ENCODE data around the gene MATCAP1. TPM values are rescaled to one million over a fixed set of nuclear protein-coding genes. Genes with fewer than 3 reads are reported as not detected.

MATCAP1 gene
- total and polyA plus RNA-seq, 2 of the 13 experiments (the other 11 are each of a cell fraction or from before 2014, with no cell fraction given) = 11.2 to 24.5 TPM

DNA sequence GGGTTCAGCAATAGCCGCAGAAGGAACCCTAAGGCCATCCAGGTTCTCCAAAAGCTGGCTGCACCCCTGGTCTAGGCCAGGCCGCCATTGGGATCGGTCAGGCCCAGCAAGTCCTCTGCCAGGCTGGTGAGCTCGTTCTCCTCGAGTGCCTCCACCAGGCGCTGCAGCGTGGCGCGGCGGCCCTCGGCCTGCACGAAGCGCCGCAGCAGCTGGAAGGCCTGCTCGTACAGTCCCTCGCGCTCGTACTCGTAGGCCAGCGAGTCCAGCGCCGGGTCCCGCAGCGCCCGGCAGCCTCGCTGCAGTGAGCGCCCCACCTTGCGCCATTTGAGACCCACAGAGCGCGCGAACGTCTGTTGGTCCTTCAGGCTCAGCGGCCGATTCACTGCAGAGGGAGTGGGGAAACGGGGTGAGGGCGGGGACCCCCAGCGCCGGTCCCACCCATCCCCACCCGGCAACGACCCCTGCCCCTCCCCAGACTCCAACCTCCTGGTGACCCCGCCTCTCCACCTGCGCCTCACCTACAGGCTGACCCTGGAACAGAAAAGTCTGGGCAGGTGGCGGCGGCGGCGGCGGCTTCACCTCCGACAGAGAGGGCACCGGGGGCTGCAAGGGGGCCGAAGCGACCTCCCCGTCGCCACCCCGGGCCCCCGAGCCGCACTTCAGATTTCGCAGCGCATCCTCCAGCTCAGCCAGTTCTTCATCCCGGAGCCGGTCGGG lies 29.0 kb downstream of the MATCAP1 start (continued):
- TF ChIP-seq, protein P1, sequence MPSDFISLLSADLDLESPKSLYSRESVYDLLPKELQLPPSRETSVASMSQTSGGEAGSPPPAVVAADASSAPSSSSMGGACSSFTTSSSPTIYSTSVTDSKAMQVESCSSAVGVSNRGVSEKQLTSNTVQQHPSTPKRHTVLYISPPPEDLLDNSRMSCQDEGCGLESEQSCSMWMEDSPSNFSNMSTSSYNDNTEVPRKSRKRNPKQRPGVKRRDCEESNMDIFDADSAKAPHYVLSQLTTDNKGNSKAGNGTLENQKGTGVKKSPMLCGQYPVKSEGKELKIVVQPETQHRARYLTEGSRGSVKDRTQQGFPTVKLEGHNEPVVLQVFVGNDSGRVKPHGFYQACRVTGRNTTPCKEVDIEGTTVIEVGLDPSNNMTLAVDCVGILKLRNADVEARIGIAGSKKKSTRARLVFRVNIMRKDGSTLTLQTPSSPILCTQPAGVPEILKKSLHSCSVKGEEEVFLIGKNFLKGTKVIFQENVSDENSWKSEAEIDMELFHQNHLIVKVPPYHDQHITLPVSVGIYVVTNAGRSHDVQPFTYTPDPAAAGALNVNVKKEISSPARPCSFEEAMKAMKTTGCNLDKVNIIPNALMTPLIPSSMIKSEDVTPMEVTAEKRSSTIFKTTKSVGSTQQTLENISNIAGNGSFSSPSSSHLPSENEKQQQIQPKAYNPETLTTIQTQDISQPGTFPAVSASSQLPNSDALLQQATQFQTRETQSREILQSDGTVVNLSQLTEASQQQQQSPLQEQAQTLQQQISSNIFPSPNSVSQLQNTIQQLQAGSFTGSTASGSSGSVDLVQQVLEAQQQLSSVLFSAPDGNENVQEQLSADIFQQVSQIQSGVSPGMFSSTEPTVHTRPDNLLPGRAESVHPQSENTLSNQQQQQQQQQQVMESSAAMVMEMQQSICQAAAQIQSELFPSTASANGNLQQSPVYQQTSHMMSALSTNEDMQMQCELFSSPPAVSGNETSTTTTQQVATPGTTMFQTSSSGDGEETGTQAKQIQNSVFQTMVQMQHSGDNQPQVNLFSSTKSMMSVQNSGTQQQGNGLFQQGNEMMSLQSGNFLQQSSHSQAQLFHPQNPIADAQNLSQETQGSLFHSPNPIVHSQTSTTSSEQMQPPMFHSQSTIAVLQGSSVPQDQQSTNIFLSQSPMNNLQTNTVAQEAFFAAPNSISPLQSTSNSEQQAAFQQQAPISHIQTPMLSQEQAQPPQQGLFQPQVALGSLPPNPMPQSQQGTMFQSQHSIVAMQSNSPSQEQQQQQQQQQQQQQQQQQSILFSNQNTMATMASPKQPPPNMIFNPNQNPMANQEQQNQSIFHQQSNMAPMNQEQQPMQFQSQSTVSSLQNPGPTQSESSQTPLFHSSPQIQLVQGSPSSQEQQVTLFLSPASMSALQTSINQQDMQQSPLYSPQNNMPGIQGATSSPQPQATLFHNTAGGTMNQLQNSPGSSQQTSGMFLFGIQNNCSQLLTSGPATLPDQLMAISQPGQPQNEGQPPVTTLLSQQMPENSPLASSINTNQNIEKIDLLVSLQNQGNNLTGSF (CRISPR knock-in tag; IDR thresholded peaks at IDR 0.05) = no peak
- TF ChIP-seq, protein P2, sequence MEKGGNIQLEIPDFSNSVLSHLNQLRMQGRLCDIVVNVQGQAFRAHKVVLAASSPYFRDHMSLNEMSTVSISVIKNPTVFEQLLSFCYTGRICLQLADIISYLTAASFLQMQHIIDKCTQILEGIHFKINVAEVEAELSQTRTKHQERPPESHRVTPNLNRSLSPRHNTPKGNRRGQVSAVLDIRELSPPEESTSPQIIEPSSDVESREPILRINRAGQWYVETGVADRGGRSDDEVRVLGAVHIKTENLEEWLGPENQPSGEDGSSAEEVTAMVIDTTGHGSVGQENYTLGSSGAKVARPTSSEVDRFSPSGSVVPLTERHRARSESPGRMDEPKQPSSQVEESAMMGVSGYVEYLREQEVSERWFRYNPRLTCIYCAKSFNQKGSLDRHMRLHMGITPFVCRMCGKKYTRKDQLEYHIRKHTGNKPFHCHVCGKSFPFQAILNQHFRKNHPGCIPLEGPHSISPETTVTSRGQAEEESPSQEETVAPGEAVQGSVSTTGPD (CRISPR knock-in tag; IDR thresholded peaks at IDR 0.05) = no peak
- TF ChIP-seq, protein P3, sequence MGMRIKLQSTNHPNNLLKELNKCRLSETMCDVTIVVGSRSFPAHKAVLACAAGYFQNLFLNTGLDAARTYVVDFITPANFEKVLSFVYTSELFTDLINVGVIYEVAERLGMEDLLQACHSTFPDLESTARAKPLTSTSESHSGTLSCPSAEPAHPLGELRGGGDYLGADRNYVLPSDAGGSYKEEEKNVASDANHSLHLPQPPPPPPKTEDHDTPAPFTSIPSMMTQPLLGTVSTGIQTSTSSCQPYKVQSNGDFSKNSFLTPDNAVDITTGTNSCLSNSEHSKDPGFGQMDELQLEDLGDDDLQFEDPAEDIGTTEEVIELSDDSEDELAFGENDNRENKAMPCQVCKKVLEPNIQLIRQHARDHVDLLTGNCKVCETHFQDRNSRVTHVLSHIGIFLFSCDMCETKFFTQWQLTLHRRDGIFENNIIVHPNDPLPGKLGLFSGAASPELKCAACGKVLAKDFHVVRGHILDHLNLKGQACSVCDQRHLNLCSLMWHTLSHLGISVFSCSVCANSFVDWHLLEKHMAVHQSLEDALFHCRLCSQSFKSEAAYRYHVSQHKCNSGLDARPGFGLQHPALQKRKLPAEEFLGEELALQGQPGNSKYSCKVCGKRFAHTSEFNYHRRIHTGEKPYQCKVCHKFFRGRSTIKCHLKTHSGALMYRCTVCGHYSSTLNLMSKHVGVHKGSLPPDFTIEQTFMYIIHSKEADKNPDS (CRISPR knock-in tag; IDR thresholded peaks at IDR 0.05) = no peak
- TF ChIP-seq TFAP4 (IDR thresholded peaks at IDR 0.05; ENCODE audit: borderline replicate concordance, low read depth) = no peak
- no peak for TF ChIP-seq ZNF598 (CRISPR knock-in tag; IDR thresholded peaks at IDR 0.05; ENCODE audit: borderline replicate concordance)
- no peak for TF ChIP-seq REST (IDR thresholded peaks at IDR 0.05; ENCODE audit: borderline replicate concordance in 1 of 2, low read depth in 1 of 2, low read length in 2 of 2)
- no peak for TF ChIP-seq SETDB1 (CRISPR knock-in tag; IDR thresholded peaks at IDR 0.05; ENCODE audit: borderline replicate concordance)
- TF ChIP-seq KDM6A (CRISPR knock-in tag; IDR thresholded peaks at IDR 0.05; ENCODE audit: low read depth) = no peak
- TF ChIP-seq JDP2 (CRISPR knock-in tag; IDR thresholded peaks at IDR 0.05; ENCODE audit: borderline replicate concordance) = no peak
- TF ChIP-seq ZNF749 (CRISPR knock-in tag; IDR thresholded peaks at IDR 0.05; ENCODE audit: borderline replicate concordance) = no peak
- TF ChIP-seq EEA1 (CRISPR knock-in tag; IDR thresholded peaks at IDR 0.05; ENCODE audit: borderline replicate concordance) = no peak
- no peak for TF ChIP-seq KAT2B (IDR thresholded peaks at IDR 0.05; ENCODE audit: borderline replicate concordance, low read depth, low read length)
- no peak for TF ChIP-seq ZNF580 (CRISPR knock-in tag; IDR thresholded peaks at IDR 0.05; ENCODE audit: borderline replicate concordance, low read depth)
- TF ChIP-seq CCAR2 (optimal IDR thresholded peaks at IDR 0.05; ENCODE audit: low read depth, low read length) = no peak

Measured in HepG2 (cell line).